ENCODE data around the gene CTRL. TPM values are rescaled to one million over a fixed set of nuclear protein-coding genes. Genes with fewer than 3 reads are reported as not detected.

The CTRL gene
- total RNA-seq, 1 donor from 2014 or later, result 1.4 TPM

GRCh38 chr16:67914758-67915495, 16.7 kb downstream of the CTRL start:
- no peak overlapping the region for H3K4me3 Mint-ChIP-seq

GRCh38 chr16:67910158-67910557, 21.5 kb downstream of the CTRL start:
- Mint-ChIP-seq H3K4me1 (ENCODE audit: unreplicated experiment) (no peaks in the 10 kb centered on the region), H3K9me3 (no peaks in the 10 kb centered on the region), H3K27ac (no peak overlapping the region), H3K4me3 (no peak overlapping the region), H3K36me3 (peaks cover 6% of the 10 kb centered on the region), H3K27me3 (no peaks in the 10 kb centered on the region)
- DNase-seq (ENCODE audit: extremely low spot score, unreplicated experiment), result no peak
- TF ChIP-seq, protein P1, sequence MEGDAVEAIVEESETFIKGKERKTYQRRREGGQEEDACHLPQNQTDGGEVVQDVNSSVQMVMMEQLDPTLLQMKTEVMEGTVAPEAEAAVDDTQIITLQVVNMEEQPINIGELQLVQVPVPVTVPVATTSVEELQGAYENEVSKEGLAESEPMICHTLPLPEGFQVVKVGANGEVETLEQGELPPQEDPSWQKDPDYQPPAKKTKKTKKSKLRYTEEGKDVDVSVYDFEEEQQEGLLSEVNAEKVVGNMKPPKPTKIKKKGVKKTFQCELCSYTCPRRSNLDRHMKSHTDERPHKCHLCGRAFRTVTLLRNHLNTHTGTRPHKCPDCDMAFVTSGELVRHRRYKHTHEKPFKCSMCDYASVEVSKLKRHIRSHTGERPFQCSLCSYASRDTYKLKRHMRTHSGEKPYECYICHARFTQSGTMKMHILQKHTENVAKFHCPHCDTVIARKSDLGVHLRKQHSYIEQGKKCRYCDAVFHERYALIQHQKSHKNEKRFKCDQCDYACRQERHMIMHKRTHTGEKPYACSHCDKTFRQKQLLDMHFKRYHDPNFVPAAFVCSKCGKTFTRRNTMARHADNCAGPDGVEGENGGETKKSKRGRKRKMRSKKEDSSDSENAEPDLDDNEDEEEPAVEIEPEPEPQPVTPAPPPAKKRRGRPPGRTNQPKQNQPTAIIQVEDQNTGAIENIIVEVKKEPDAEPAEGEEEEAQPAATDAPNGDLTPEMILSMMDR (conservative IDR thresholded peaks at IDR 0.05), result no peak

More at GRCh38 chr16:67914758-67915495, 16.7 kb downstream of the CTRL start:
- TF ChIP-seq, protein P1 (conservative IDR thresholded peaks at IDR 0.05), result no peak
- no peaks in the 10 kb centered on the region for H3K9me3 Mint-ChIP-seq
- H3K4me1 Mint-ChIP-seq (ENCODE audit: unreplicated experiment), result peaks cover 4% of the 10 kb centered on the region
- H3K27ac Mint-ChIP-seq, result peak overlapping the region; percentile 52
- peaks cover 4% of the 10 kb centered on the region for H3K36me3 Mint-ChIP-seq
- DNase-seq (ENCODE audit: extremely low spot score, unreplicated experiment), result no peak
- no peaks in the 10 kb centered on the region for H3K27me3 Mint-ChIP-seq

DNA sequence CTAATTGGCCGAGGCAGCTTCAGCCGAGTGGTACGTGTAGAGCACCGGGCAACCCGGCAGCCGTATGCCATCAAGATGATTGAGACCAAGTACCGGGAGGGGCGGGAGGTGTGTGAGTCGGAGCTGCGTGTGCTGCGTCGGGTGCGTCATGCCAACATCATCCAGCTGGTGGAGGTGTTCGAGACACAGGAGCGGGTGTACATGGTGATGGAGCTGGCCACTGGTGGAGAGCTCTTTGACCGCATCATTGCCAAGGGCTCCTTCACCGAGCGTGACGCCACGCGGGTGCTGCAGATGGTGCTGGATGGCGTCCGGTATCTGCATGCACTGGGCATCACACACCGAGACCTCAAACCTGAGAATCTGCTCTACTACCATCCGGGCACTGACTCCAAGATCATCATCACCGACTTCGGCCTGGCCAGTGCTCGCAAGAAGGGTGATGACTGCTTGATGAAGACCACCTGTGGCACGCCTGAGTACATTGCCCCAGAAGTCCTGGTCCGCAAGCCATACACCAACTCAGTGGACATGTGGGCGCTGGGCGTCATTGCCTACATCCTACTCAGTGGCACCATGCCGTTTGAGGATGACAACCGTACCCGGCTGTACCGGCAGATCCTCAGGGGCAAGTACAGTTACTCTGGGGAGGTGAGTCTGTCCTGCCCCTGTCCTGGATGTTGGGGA, 22.5 kb downstream of the CTRL start:
- TF ChIP-seq, protein P1 (conservative IDR thresholded peaks at IDR 0.05), result no peak
- no peak overlapping the region for H3K4me3 Mint-ChIP-seq
- peaks cover 8% of the 10 kb centered on the region for H3K36me3 Mint-ChIP-seq
- no peaks in the 10 kb centered on the region for H3K4me1 Mint-ChIP-seq (ENCODE audit: unreplicated experiment)
- DNase-seq (ENCODE audit: extremely low spot score, unreplicated experiment), result no peak
- H3K9me3 Mint-ChIP-seq, result no peaks in the 10 kb centered on the region
- no peak overlapping the region for H3K27ac Mint-ChIP-seq
- no peaks in the 10 kb centered on the region for H3K27me3 Mint-ChIP-seq

DNA sequence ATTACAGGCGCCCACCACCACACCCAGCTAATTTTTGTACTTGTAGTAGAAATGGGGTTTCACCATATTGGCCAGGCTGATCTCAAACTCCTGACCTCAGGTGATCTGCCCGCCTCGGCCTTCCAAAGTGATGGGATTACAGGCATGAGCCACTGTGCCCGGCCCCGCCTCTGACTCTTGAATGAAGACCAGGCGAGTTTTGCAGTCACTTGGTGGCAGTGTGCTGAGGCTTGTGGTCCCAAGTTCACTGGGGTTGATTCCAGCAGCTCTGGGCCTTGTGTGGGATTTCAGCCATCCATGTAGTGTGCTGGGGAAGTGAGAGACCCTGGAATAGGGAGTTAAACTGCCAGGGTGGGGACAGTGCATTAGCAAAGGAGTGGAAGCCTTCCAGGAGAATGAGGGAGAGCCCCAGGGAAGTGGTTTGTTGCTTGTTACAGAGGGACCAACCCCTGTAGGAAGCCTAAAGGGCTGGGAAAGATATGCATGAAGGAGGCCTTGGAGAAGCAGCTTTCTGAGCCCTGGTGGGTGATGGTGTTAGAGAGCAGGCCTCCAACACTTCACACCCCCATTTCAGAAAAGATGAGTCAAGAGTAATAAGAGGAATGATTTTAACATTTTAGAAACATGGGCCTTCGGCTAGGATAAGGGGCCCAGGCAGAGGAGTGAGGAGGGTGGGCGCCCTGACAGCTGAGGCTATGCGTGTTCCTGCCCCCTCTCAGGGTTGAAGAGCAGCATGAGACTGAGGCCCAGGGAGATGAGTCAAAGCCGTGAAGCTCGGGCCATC, 24.1 kb downstream of the CTRL start:
- Mint-ChIP-seq H3K27ac (no peak overlapping the region), H3K9me3 (no peaks in the 10 kb centered on the region)

DNA sequence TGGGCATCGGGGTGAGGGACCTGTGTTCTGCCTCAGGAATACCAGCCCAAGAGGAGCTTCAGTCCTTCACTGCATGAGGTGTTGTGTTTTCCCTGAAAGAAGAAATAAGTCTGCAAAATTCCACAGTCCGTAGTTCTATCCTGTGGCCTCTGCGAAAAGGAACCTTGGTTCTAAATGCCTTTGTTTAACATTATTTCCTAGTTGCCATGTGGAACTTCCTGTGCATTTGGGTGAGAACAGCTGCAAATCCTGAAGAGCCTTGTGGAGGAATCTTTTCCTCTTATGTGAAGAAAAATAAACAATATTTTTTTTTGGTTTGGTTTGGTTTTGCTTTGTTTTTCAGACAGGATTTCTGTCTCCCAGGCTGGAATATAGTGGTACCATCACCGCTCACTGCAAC, 28.8 kb downstream of the CTRL start:
- no peaks in the 10 kb centered on the region for H3K27me3 Mint-ChIP-seq
- no peak overlapping the region for H3K27ac Mint-ChIP-seq
- H3K36me3 Mint-ChIP-seq, result peaks cover 4% of the 10 kb centered on the region
- DNase-seq (ENCODE audit: extremely low spot score, unreplicated experiment), result no peak
- H3K4me1 Mint-ChIP-seq (ENCODE audit: unreplicated experiment), result no peaks in the 10 kb centered on the region
- TF ChIP-seq, protein P1 (conservative IDR thresholded peaks at IDR 0.05), result no peak
- H3K9me3 Mint-ChIP-seq, result no peaks in the 10 kb centered on the region
- no peak overlapping the region for H3K4me3 Mint-ChIP-seq

More for the DNA sequence above, 24.1 kb downstream of the CTRL start:
- Mint-ChIP-seq H3K4me1 (ENCODE audit: unreplicated experiment) (no peaks in the 10 kb centered on the region), H3K4me3 (no peak overlapping the region), H3K36me3 (peaks cover 4% of the 10 kb centered on the region), H3K27me3 (no peaks in the 10 kb centered on the region)
- DNase-seq (ENCODE audit: extremely low spot score, unreplicated experiment), result no peak
- TF ChIP-seq, protein P1 (conservative IDR thresholded peaks at IDR 0.05), result no peak
